Neural progenitor cell (in vitro differentiated cells): ENCODE data around the gene C18orf32.

ENCODE experiments used
- CTCF ChIP-seq: fragments of 200-600 bp; sonication (generic); IDR thresholded peaks from 2 replicates; pipeline ENCODE4 v1.5.1; 2017; ENCODE audit warnings: antibody characterized with exemption, mild to moderate bottlenecking
- EZH2phosphoT487 ChIP-seq: fragments of 200-600 bp; sonication (generic); IDR thresholded peaks from 2 replicates; pipeline ENCODE4 v1.6.1; 2017; ENCODE audit warnings: antibody characterized with exemption

- TF ChIP-seq CTCF (no peak), EZH2phosphoT487 (no peak)
These were observed 44.7 kb upstream of the C18orf32 start for GRCh38 chr18:49531678-49532153.
